HS-27A (cell line): ENCODE results near the gene OR7G2.
A peak's percentile ranks its signal among the peaks of the same experiment; 100 is the strongest.

ENCODE experiments used
- DNase-seq: peaks from one replicate; pipeline ENCODE4 v3.0.0-alpha.2; 2012; ENCODE audit warnings: low read depth, missing footprints

The OR7G2 gene

GRCh38 chr19:9107375-9107774 lies at the start of gene OR7G2:
TSS of gene OR7G2 (minus strand) at chr19:9107475. CDS start at chr19:9103243, 4,232 bp downstream.
- no peak for DNase-seq

DNA sequence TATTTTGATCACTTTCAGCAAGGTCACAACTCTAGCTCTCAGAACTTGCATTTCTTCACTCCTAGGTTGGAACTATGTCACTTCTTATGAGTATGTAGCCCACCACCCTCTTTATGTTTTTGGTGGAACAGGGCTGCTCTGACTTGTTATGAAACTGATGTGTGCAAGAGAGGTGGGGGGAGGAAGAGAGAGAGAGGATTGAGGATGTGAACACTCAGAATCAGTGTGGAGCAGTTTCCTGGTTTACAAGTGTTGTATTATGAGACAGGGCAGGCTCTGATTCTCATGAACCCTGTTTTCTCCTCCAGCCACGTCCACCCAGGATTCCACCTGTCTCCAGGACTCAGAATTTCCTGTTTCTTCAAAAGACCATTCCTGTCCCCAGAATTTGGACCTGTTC lies 49.0 kb upstream of the OR7G2 start:
- no peak for DNase-seq

- no peak for DNase-seq
These were observed 48.3 kb upstream of the OR7G2 start for GRCh38 chr19:9155591-9155990.

DNA sequence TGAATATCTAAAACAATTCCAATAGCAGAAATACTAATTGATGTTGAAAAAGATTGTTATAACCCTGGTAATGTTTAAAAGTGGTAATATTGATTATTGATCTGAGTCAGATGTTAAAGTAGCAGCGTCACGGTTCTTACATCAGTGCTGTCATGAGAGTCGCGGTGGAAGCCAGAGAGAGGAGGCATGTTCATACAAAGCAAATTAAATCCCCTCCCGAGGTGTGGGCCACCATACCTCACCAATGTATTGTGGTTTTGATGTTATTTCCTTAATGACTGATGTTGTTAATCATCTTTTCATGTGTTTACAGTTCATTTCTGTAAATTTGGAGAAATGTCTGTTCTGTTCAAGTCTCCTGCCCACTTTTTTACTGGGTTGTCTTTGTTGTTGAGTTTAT lies 44.1 kb upstream of the OR7G2 start:
- DNase-seq = no peak

- no peak for DNase-seq
These were observed 43.4 kb upstream of the OR7G2 start for GRCh38 chr19:9150650-9151049.

- DNase-seq = no peak
These were observed 42.7 kb upstream of the OR7G2 start for GRCh38 chr19:9149997-9150396.

- DNase-seq = no peak
These were observed 41.4 kb upstream of the OR7G2 start for GRCh38 chr19:9148697-9149096.

DNA sequence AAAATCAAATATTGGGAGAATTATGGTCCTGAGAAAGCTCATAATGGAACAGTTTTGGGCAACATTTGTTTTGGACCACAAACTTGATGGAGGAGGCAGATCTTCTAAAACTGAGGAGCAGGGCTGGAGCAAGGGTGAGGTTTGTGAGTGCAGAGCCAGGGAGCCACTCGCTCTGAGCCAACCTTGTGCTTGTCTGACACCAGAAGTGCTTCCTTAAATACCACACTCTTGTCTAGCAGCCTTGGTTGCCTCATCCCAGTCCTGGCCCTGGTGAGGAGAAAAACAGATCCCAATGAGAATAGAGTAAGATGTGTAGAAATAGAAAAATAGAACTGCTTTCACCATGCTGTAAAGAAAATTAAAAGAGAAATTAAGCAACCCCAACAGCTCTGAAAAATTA lies 39.6 kb upstream of the OR7G2 start:
- DNase-seq = no peak

- no peak for DNase-seq
These were observed 37.6 kb upstream of the OR7G2 start for GRCh38 chr19:9144920-9145319.

- peak; percentile 79 for DNase-seq
These were observed 33.0 kb upstream of the OR7G2 start, which contains the start of gene ZNF317 for GRCh38 chr19:9140159-9140874. TSS of gene ZNF317 (plus strand) at chr19:9140397. CDS start at chr19:9156017, 15,620 bp downstream.

- peak; percentile 14 for DNase-seq
These were observed 32.4 kb upstream of the OR7G2 start for GRCh38 chr19:9139609-9140158.

- no peak for DNase-seq
These were observed 25.1 kb upstream of the OR7G2 start for GRCh38 chr19:9132422-9132821.

DNA sequence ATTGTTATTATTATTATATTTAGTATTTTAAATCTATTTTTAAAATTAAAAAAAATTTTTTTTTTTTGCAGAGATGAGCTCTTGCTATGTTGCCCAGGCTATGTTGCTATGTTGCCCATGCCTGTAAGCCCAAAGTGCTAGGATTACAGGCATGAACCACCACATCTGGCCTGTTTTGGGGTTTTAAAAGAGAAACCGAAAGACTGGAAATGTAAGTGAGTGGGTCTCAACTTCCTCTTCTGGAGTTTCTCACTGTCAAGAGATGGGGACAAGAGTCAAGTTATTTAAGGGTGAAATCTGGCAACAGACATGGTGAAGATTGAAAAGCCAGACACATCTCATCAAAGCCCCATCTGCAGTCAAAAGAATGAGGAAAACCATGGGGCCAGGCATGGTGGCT lies 23.7 kb upstream of the OR7G2 start:
- no peak for DNase-seq

DNA sequence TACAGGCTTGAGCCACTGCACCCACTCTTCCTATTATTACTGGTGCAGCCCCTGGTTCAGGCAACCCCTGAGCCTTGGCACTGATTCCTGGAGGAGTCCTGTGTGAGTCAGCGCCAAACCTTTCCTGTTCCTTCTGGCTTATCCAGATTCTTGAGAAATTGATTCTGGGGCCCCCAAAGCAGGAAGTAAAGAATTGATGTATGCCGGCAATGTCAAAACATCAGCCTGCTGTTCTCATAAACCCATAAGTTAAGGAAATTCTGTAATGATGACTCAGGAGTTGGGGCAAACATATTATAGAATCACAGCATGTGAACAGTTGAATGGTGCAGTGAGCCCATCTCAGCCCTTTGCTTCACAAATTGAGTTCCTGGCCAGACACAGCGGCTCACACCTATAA lies 20.9 kb upstream of the OR7G2 start:
- DNase-seq = peak; percentile 29

DNA sequence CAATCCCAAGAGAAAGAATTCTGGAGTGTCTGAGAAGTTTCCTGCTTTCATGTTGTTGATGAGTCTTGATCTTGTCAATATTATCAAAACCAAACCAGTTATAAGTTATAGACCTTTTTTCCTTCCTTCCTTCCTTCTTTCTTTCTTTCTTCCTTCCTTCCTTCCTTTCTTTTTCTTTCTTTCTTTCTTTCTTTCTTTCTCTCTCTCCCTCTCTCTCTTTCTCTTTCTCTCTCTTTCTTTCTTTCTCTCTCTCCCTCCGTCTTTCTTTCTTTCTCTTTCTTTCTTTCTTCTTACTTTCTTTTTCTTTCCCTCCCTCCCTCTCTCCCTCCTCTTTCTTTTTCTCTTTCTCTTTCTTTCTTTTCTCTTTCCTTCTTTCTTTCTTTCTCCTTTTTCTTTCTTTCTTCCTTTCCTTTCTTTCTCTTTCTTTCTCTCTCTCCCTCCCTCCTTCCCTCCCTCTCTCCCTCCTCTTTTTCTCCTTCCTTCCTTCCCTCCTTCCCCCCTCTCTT lies 19.7 kb upstream of the OR7G2 start, which contains the start of gene OR7G3:
TSS of gene OR7G3 (minus strand) at position 51 of the 506 bp plus-strand sequence. CDS start at position 51, 0 bp downstream.
- DNase-seq = no peak

DNA sequence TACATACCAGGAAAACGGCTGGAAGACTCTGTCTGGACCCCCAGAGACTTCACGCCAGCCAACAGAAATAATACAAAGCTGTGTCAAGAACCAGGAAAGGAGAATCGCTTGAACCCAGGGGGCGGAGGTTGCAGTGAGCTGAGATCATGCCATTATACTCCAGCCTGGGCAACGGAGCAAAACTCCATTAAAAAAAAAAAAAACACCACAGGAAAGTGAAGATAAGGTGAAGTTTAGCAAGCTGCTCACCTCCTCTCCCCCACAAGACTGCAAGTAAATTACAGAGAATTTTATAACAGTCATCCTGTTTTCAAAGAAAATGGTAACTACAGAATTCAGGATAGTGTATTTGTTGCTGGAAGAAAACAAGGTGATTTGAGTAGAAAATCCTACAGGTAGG lies 9.3 kb upstream of the OR7G2 start:
- no peak for DNase-seq

- DNase-seq = no peak
These were observed 8.1 kb upstream of the OR7G2 start, which contains the start of gene OR7G1 for GRCh38 chr19:9115307-9115813. TSS of gene OR7G1 (minus strand) at chr19:9115763. CDS start at chr19:9115763, 0 bp downstream.

GRCh38 chr19:9109959-9110358 lies 2.7 kb upstream of the OR7G2 start:
- DNase-seq = no peak

GRCh38 chr19:9086761-9087160 lies 20.5 kb downstream of the OR7G2 start, which contains the start of gene OR1M1:
TSS of gene OR1M1 (plus strand) at chr19:9087061. CDS start at chr19:9093245, 6,184 bp downstream.
- no peak for DNase-seq

DNA sequence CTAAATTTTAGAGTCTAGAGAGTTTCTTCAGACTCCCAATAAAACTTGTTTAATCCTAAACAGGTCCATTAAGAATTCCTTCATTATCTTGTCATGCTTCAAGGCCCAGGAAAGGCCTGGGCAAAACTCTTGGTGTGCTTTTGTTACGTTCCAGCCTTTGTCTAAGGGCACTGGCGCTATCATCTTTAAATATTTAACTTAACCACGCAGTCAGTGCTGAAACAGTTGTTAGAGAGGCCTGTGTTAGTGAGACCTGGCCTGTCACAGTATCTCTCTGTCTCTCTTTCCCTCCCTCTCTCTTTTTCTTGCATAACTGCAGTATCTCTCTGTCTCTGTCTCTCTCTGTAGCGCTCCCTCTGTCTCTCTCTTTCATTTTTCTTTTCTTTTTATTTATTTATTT lies 28.6 kb downstream of the OR7G2 start:
- DNase-seq = no peak

- DNase-seq = no peak
These were observed 30.4 kb downstream of the OR7G2 start for GRCh38 chr19:9076901-9077300.

DNA sequence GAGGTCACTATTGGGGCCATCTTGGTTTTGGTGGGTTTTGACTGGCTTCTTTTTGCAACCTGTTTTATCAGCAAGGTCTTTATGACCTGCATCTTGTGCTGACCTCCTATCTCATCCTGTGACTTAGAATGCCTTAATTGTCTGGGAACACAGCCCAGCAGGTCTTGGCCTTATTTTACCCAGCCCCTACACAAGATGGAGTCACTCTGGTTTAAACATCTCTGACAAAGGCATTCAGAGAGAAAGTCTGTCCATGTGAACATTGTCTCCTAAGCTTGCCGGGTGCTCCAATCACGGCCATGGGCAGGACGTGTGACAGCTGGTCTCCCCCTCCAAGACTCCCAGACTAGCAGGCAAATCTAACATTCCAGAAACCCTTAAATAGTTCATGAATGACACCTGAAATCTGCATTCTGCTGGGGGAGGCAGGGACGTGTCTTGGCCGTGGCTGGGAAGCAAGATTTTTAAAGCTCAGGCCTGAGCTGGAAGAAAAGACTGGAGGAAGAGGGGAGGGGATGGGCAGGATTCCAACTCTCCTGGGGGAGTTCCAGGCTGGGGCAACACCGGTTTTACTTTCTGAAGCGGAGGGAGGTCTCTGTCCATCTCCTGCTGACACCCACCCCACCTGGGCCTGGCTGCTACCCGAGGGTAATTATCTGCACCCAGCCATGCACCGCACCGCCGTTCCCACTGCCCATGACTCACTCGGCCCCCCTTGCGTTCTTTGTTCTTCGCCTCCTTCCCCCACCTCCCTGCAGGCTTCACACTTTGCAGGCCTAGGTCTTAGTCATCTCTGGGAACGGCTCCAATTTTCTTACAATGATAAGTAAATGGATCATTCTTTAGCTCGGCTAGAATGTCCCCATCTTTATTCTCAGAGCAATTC lies 32.0 kb downstream of the OR7G2 start:
- DNase-seq = peak; percentile 92
